Measurements from ENCODE around the gene LHFPL6.

- TF ChIP-seq EZH2 (IDR thresholded peaks at IDR 0.05; ENCODE audit: borderline replicate concordance, low read length): no peak
- no peak for TF ChIP-seq CTCF (conservative IDR thresholded peaks at IDR 0.05 in 1 of 2, IDR thresholded peaks at IDR 0.05 in 1 of 2; ENCODE audit: extremely low read depth in 1 of 2, insufficient read depth in 1 of 2, low read depth in 1 of 2, low read length in 2 of 2)
These were observed 30.0 kb upstream of the LHFPL6 start for GRCh38 chr13:39632994-39633393.

Data from mammary epithelial cell (primary cell).